Neural cell (in vitro differentiated cells): ENCODE results near the gene SHROOM2. TPM values are rescaled to one million over a fixed set of nuclear protein-coding genes. Genes with fewer than 3 reads are reported as not detected.

Source experiments
- H2AFZ ChIP-seq: fragments of 200-600, 300-800 bp; sonication (generic), shearing (Covaris generic); 2 replicates; pipeline ENCODE4 v1.6.0; 2014; ENCODE audit warnings: low read depth, mild to moderate bottlenecking, antibody characterized with exemption, low read length, moderate library complexity
- H3F3A ChIP-seq: fragments of 200-600 bp; shearing (Covaris generic); 2 replicates; pipeline ENCODE4 v1.6.1; 2016; ENCODE audit warnings: mild to moderate bottlenecking, moderate library complexity, mixed read lengths, antibody characterized with exemption, low read length; ENCODE audit not compliant: insufficient read depth, poor library complexity, severe bottlenecking
- H3K27ac ChIP-seq: fragments of 200-600, 300-800 bp; sonication (generic), shearing (Covaris generic); 2 replicates; pipeline ENCODE4 v1.5.1; 2014; ENCODE audit warnings: mild to moderate bottlenecking, low read length, moderate library complexity
- H3K27me3 ChIP-seq: fragments of 300-800, 200-600 bp; sonication (generic), shearing (Covaris generic); 2 replicates; pipeline ENCODE4 v1.6.0; 2014; ENCODE audit warnings: mild to moderate bottlenecking, low read depth, low read length, moderate library complexity; ENCODE audit not compliant: insufficient read depth
- H3K36me3 ChIP-seq: fragments of 300-800, 200-600 bp; sonication (generic), shearing (Covaris generic); 2 replicates; pipeline ENCODE4 v1.5.1; 2014; ENCODE audit warnings: mild to moderate bottlenecking, antibody characterized with exemption, low read length, moderate library complexity; ENCODE audit not compliant: insufficient read depth
- H3K4me2 ChIP-seq: fragments of 300-800, 200-600 bp; sonication (generic), shearing (Covaris generic); 2 replicates; pipeline ENCODE4 v1.6.0; 2014; ENCODE audit warnings: mild to moderate bottlenecking, low read length
- H3K4me3 ChIP-seq: fragments of 300-800, 200-600 bp; sonication (generic), shearing (Covaris generic); 2 replicates; pipeline ENCODE4 v1.5.1; 2014; ENCODE audit warnings: mild to moderate bottlenecking, low read length, moderate library complexity
- H3K79me2 ChIP-seq: fragments of 200-600 bp; shearing (Covaris generic); replicated peaks from 2 replicates; pipeline ENCODE4 v1.6.0; 2014; ENCODE audit warnings: mild to moderate bottlenecking, low read length, moderate library complexity; ENCODE audit not compliant: insufficient read depth
- H3K9ac ChIP-seq: fragments of 300-800, 200-600 bp; sonication (generic), shearing (Covaris generic); 2 replicates; pipeline ENCODE4 v1.6.1; 2016; ENCODE audit warnings: mild to moderate bottlenecking, low read length, mixed read lengths
- H3K9me2 ChIP-seq: fragments of 200-600 bp; shearing (Covaris generic); 2 replicates; pipeline ENCODE4 v1.6.1; 2016; ENCODE audit warnings: mild to moderate bottlenecking, low read length, mixed read lengths; ENCODE audit not compliant: insufficient read depth
- H3K9me3 ChIP-seq: fragments of 200-600, 300-800 bp; sonication (generic), shearing (Covaris generic); 2 replicates; pipeline ENCODE4 v1.6.1; 2016; ENCODE audit warnings: mild to moderate bottlenecking, mixed run types, low read length, moderate library complexity, mixed read lengths
- H4K20me1 ChIP-seq: fragments of 200-600 bp; shearing (Covaris generic); 2 replicates; pipeline ENCODE4 v1.6.1; 2016; ENCODE audit warnings: mild to moderate bottlenecking, mixed run types; ENCODE audit not compliant: insufficient read depth
- CTCF ChIP-seq: fragments of 450-650 bp; IDR thresholded peaks from 2 replicates; pipeline ENCODE4 v1.5.1; 2014; ENCODE audit warnings: antibody characterized with exemption, mild to moderate bottlenecking, moderate library complexity; ENCODE audit not compliant: poor library complexity, severe bottlenecking
- EP300 ChIP-seq: fragments of 450-650 bp; conservative IDR thresholded peaks from 2 replicates; pipeline ENCODE4 v1.6.1; 2014; ENCODE audit warnings: antibody characterized with exemption, mild to moderate bottlenecking, moderate library complexity; ENCODE audit not compliant: poor library complexity, severe bottlenecking
- EZH2 ChIP-seq: fragments of 200-600, 300-800 bp; shearing (Covaris generic), sonication (generic); IDR thresholded peaks from 2 replicates; pipeline ENCODE4 v1.6.1; 2014; ENCODE audit warnings: antibody characterized with exemption, low read length, borderline replicate concordance, mild to moderate bottlenecking; ENCODE audit not compliant: insufficient read depth, poor library complexity, severe bottlenecking
- MXI1 ChIP-seq: fragments of 450-650 bp; conservative IDR thresholded peaks from 2 replicates; pipeline ENCODE4 v1.6.1; 2014; ENCODE audit warnings: antibody characterized with exemption, mild to moderate bottlenecking; ENCODE audit not compliant: poor library complexity, severe bottlenecking
- POLR2AphosphoS5 ChIP-seq: IDR thresholded peaks from 2 replicates; pipeline ENCODE4 v1.6.1; 2012
- RAD21 ChIP-seq: fragments of 450-650 bp; conservative IDR thresholded peaks from 2 replicates; pipeline ENCODE4 v1.6.1; 2014; ENCODE audit warnings: antibody characterized with exemption, mild to moderate bottlenecking, moderate library complexity
- REST ChIP-seq: IDR thresholded peaks from 2 replicates; pipeline ENCODE4 v1.6.1; 2012; ENCODE audit warnings: borderline replicate concordance
- SMC3 ChIP-seq: fragments of 450-650 bp; conservative IDR thresholded peaks from 2 replicates; pipeline ENCODE4 v1.6.1; 2014; ENCODE audit warnings: antibody characterized with exemption, mild to moderate bottlenecking, moderate library complexity; ENCODE audit not compliant: poor library complexity
- TAF1 ChIP-seq: IDR thresholded peaks from 2 replicates; pipeline ENCODE4 v1.6.1; 2012; ENCODE audit warnings: low read depth
- polyA plus RNA-seq: library from polyadenylated mRNA; depleted of rRNA; stranded (reverse); fragments of >200 nt; gene quantifications from 2 replicates; pipeline ENCODE4 v1.2.3, GENCODE V29; 2014

The SHROOM2 gene
- polyA plus RNA-seq, 1 donor from 2014 or later = 9.2 TPM

- Histone ChIP-seq H3K27ac (no peak overlapping the region), H3K27me3 (no peaks in the 10 kb centered on the region), H2AFZ (no peak overlapping the region), H3K9me2 (no peaks in the 10 kb centered on the region), H3K79me2 (no peaks in the 10 kb centered on the region), H3F3A (no peaks in the 10 kb centered on the region), H3K4me2 (no peak overlapping the region), H3K9ac (no peak overlapping the region), H4K20me1 (no peaks in the 10 kb centered on the region), H3K4me3 (no peak overlapping the region), H3K36me3 (no peaks in the 10 kb centered on the region), H3K9me3 (no peaks in the 10 kb centered on the region)
- TF ChIP-seq MXI1 (no peak), TAF1 (no peak), POLR2AphosphoS5 (no peak), EZH2 (no peak), REST (no peak), EP300 (no peak), RAD21 (no peak), SMC3 (no peak), CTCF (no peak)
Measured at GRCh38 chrX:9905288-9905687, 119.1 kb downstream of the SHROOM2 start.

- Histone ChIP-seq H3K4me3 (no peak overlapping the region), H3K9ac (no peak overlapping the region), H3K27me3 (no peaks in the 10 kb centered on the region), H3K9me2 (no peaks in the 10 kb centered on the region), H4K20me1 (no peaks in the 10 kb centered on the region), H3F3A (no peaks in the 10 kb centered on the region), H3K27ac (no peak overlapping the region), H3K79me2 (no peaks in the 10 kb centered on the region), H3K36me3 (no peaks in the 10 kb centered on the region), H2AFZ (no peak overlapping the region), H3K4me2 (no peak overlapping the region), H3K9me3 (no peaks in the 10 kb centered on the region)
- TF ChIP-seq TAF1 (no peak), SMC3 (no peak)
Measured at GRCh38 chrX:9905721-9906120, 119.5 kb downstream of the SHROOM2 start.

- Histone ChIP-seq H3K9ac (no peak overlapping the region), H2AFZ (no peak overlapping the region), H3K4me2 (no peak overlapping the region), H3K36me3 (no peaks in the 10 kb centered on the region), H3K79me2 (no peaks in the 10 kb centered on the region), H3K9me3 (no peaks in the 10 kb centered on the region), H4K20me1 (no peaks in the 10 kb centered on the region), H3K4me3 (no peak overlapping the region), H3K9me2 (no peaks in the 10 kb centered on the region), H3K27ac (no peak overlapping the region), H3K27me3 (no peaks in the 10 kb centered on the region), H3F3A (no peaks in the 10 kb centered on the region)
- no peak for TF ChIP-seq TAF1
- TF ChIP-seq MXI1 = no peak
- no peak for TF ChIP-seq RAD21
- no peak for TF ChIP-seq SMC3
- TF ChIP-seq EZH2 = no peak
Measured at GRCh38 chrX:9906919-9907318, 120.7 kb downstream of the SHROOM2 start.
